Left lung (tissue), 10 donors: ENCODE results near the gene FABP7. TPM values are rescaled to one million over a fixed set of nuclear protein-coding genes. Genes with fewer than 3 reads are reported as not detected.

Experiments
- ATAC-seq: fragments of 200-7000 bp; cut with Tn5 transposase; one replicate; pipeline ENCODE4 v1.9.1; 2020; ENCODE audit warnings: moderate library complexity
- DNase-seq, 4 donors: peaks; one replicate each; pipeline ENCODE4 v3.0.0-alpha.2; 2013 to 2020
- H3K27ac ChIP-seq, 2 donors: fragments of 200-600 bp; sonication (generic) in 1 of 2; one replicate each; pipeline versions ENCODE4 v1.5.0 to v1.8.0; 2020 to 2021
- H3K27me3 ChIP-seq, 2 donors: fragments of 200-600 bp; sonication (generic) in 1 of 2; one replicate each; pipeline versions ENCODE4 v1.5.0 to v1.8.0; 2020 to 2021
- H3K36me3 ChIP-seq, 2 donors: fragments of 200-600 bp; sonication (generic) in 1 of 2; one replicate each; pipeline versions ENCODE4 v1.5.0 to v1.8.0; 2020 to 2021
- H3K4me1 ChIP-seq, 2 donors: fragments of 200-600 bp; one replicate each; pipeline ENCODE4 v1.8.0; 2021
- H3K4me3 ChIP-seq, 2 donors: fragments of 200-600 bp; sonication (generic) in 1 of 2; one replicate each; pipeline versions ENCODE4 v1.5.0 to v1.8.0; 2020 to 2021; ENCODE audit warnings: mild to moderate bottlenecking in 1 of 2
- H3K9me3 ChIP-seq, 2 donors: fragments of 200-600 bp; sonication (generic) in 1 of 2; one replicate each; pipeline versions ENCODE4 v1.5.0 to v1.8.0; 2020 to 2021
- intact Hi-C, 2 donors: fragments of 100-400 bp; cut with DNase I; formaldehyde crosslinking; loops; one replicate each; pipeline versions ENCODE4 v1.11.2 to v1.14.2; 2022
- polyA plus RNA-seq, 6 donors: library from polyadenylated mRNA; unstranded; fragments of 120-200 nt; gene quantifications; one replicate each; pipeline ENCODE4 v1.2.1, GENCODE V29; 2013; ENCODE audit not compliant: insufficient read length in 6 of 6
- total RNA-seq, 2 donors: library from RNA; stranded (reverse); fragmentation: NEBNext Ultra II Directional; extraction: Animal tissue kit (Norgen Biotek cat#: 25700); gene quantifications; one replicate each; pipeline ENCODE4 v1.2.1, GENCODE V29; 2021
- TF ChIP-seq, protein P1 (sequence below), 2 donors: fragments of 200-600 bp; sonication (generic) in 1 of 2; IDR thresholded peaks; one replicate each; pipeline versions ENCODE4 v1.5.0 to v1.8.0; 2021; ENCODE audit warnings: antibody characterized with exemption in 2 of 2
- donor health status: DM: no; HTN: yes; CAD: no.
- donor health status: DM: no; HTN: no; CAD: no.

Gene FABP7
- total and polyA plus RNA-seq, 8 donors = 7.1 to 39.3 (median 16.6) TPM; not detected in 2

DNA sequence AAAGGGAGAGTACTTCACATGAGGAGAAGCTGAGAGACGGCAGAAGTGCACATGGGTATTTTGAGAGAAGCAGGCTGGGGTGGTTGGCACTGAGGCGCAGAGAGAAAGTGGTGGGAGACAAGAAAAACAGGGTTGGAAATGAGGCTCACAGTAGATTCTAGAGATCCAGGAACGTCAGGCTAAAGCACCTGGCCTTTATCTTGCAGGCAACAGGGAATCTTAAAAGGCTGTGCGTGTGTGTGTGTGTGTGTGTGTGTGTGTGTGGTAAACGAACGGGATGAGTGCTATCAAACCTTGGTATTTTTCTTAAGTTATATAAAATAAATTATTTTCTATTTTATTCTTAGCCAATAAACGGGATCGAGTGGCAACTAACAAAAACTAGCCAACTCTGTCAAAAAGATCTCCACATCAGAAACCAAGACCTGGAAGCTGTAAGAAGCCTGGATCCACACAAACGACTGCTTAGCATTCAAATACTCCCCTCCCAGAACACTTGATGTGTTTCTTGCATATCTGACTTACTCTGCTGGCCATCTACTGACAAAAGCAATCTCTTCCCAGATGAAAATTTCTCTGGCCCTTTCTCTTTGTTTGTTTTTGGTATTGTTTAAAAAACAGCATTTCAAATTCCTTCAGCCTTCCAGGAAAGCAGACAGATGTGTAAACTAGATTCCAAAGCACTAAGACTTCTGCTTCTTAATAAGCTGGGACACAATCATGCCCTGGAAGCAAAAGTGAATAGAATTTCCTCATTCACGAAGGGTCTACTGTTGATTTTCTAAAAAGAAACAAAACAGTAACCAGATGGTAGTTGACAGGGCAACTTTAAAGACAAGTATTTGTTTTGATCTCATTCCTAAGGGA is 44.8 kb upstream of the FABP7 start:
- Histone ChIP-seq H3K4me1 (no peaks in the 10 kb centered on the region), H3K27ac (no peak overlapping the region), H3K4me3 (no peak overlapping the region), H3K27me3 (peaks cover 0 to 4% of the 10 kb centered on the region in 2 donors), H3K36me3 (no peaks in the 10 kb centered on the region), H3K9me3 (no peaks in the 10 kb centered on the region)
- TF ChIP-seq, protein P1, sequence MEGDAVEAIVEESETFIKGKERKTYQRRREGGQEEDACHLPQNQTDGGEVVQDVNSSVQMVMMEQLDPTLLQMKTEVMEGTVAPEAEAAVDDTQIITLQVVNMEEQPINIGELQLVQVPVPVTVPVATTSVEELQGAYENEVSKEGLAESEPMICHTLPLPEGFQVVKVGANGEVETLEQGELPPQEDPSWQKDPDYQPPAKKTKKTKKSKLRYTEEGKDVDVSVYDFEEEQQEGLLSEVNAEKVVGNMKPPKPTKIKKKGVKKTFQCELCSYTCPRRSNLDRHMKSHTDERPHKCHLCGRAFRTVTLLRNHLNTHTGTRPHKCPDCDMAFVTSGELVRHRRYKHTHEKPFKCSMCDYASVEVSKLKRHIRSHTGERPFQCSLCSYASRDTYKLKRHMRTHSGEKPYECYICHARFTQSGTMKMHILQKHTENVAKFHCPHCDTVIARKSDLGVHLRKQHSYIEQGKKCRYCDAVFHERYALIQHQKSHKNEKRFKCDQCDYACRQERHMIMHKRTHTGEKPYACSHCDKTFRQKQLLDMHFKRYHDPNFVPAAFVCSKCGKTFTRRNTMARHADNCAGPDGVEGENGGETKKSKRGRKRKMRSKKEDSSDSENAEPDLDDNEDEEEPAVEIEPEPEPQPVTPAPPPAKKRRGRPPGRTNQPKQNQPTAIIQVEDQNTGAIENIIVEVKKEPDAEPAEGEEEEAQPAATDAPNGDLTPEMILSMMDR (IDR thresholded peaks at IDR 0.05) = no peak
- intact Hi-C loops = loop anchor here in 1 of 2 donors (5.0 to 10.0 kb wide), 2 partner anchors 103 to 580 kb away; no protein-coding TSS in a partner anchor
- no peak for DNase-seq
- ATAC-seq = no peak

DNA sequence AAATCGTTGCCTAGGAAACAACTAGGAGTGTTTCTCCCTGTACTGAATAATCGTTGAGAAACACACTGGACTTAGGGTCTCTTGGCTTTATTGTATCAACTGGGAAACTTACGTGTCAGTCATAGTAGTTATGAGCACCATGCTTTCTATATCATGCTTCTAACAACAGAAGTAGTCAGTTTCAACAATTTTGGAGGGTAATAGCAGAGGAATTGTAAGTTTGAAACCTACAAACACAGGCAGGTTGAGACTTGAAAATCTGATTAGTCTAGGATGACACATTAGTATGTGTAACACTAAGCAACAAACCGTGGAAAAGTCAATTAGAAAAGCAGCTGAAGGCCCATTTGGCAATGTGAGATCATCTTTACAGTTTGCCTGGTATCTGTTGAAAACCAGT is 43.9 kb upstream of the FABP7 start:
- H3K9me3 ChIP-seq = no peaks in the 10 kb centered on the region
- no peak overlapping the region for H3K27ac ChIP-seq
- no peak for ATAC-seq
- H3K36me3 ChIP-seq = no peaks in the 10 kb centered on the region
- no peaks in the 10 kb centered on the region for H3K27me3 ChIP-seq
- intact Hi-C loops = loop anchor here in 1 of 2 donors (10.0 kb wide), 1 partner anchor 579 kb away; no protein-coding TSS in a partner anchor
- TF ChIP-seq, protein P1 (IDR thresholded peaks at IDR 0.05) = no peak
- no peak for DNase-seq
- no peak overlapping the region for H3K4me3 ChIP-seq
- H3K4me1 ChIP-seq = no peaks in the 10 kb centered on the region

DNA sequence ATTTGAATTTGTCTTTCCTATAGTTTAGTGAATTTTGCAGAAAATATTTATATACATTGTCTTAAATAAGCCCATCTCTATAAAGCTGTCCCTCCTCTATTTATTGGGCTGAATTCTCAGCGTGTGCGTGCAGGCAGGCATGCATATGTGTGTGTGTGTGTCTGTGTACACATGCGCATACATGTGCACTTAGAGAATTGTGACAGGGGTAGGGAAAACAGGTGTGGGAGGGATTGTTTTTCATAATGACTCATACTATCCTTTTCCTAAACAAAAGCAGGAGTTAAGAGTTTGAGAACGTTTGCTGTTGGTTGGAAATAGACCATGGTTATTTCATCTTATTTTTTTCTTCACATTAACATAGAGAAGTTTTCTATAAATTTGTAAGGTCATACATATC is 43.4 kb upstream of the FABP7 start:
- Histone ChIP-seq H3K27ac (no peak overlapping the region), H3K4me1 (no peaks in the 10 kb centered on the region), H3K4me3 (no peak overlapping the region), H3K9me3 (no peaks in the 10 kb centered on the region), H3K36me3 (no peaks in the 10 kb centered on the region), H3K27me3 (no peaks in the 10 kb centered on the region)
- intact Hi-C loops = loop anchor here in 1 of 2 donors (10.0 kb wide), 1 partner anchor 579 kb away; no protein-coding TSS in a partner anchor
- ATAC-seq (no peak), DNase-seq (no peak)
- TF ChIP-seq, protein P1 (IDR thresholded peaks at IDR 0.05) = no peak

DNA sequence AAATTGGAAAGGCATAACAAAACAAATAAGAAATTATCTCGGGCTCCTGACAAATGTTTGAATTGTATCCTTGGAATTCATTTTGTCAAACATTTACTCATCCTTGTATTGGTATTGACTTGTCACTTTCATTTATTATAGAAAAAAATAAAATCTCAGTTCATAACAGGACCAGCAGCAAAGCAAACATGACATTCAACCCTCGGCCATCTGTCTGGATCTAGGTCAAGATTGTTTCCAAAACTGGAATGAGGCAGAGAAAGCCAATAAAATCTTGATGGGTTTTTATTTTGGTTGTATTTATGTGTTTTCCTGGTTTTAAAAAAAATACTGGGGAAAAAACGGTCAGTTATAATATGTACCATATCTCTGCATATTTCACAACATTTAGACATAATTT is 42.9 kb upstream of the FABP7 start:
- Histone ChIP-seq H3K36me3 (no peaks in the 10 kb centered on the region), H3K27me3 (no peaks in the 10 kb centered on the region), H3K4me3 (no peak overlapping the region), H3K4me1 (no peaks in the 10 kb centered on the region), H3K27ac (no peak overlapping the region), H3K9me3 (no peaks in the 10 kb centered on the region)
- intact Hi-C loops = loop anchor here in 1 of 2 donors (10.0 kb wide), 1 partner anchor 578 kb away; no protein-coding TSS in a partner anchor
- TF ChIP-seq, protein P1 (IDR thresholded peaks at IDR 0.05) = no peak
- ATAC-seq (no peak), DNase-seq (no peak)

DNA sequence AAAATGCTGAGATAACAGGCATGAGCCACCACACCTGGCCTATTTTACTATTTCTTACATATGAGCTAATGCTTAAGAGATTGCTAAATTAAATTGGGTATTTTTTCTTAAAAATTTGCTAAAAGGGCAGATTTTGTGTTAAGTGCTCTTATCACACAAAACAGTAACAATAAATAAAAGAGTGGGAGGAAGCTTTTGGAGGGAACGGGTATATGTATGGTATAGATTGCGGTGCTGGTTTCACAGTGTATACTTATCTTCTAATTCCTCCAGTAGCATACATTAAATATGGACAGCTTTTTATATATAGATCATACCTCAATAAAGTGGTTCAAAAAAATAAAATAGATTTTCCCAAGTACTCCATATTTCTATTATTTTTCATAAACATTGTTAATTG is 39.4 kb upstream of the FABP7 start:
- no peaks in the 10 kb centered on the region for H3K4me1 ChIP-seq
- no peak overlapping the region for H3K4me3 ChIP-seq
- intact Hi-C loops = no loop called here
- DNase-seq (no peak), ATAC-seq (no peak)
- no peaks in the 10 kb centered on the region for H3K27me3 ChIP-seq
- H3K36me3 ChIP-seq = no peaks in the 10 kb centered on the region
- H3K27ac ChIP-seq = no peak overlapping the region
- TF ChIP-seq, protein P1 (IDR thresholded peaks at IDR 0.05) = no peak
- no peaks in the 10 kb centered on the region for H3K9me3 ChIP-seq
